ENCODE measurements around the gene FOS.
"Not testable (repeated sequence)": the region's sequence is repeated elsewhere in the genome, so short reads cannot be mapped to it uniquely, and the experiment has no call there.

Gene FOS

GRCh38 chr14:75298187-75298965 lies 19.7 kb downstream of the FOS start:
- no peaks in the 10 kb centered on the region for H3K27me3 ChIP-seq (ENCODE audit: insufficient read depth, low read length)
- no peak overlapping the region for H3K27ac ChIP-seq (ENCODE audit: low read depth, low read length)
- H3K4me3 ChIP-seq (ENCODE audit: low read length), result no peak overlapping the region
- no peaks in the 10 kb centered on the region for H3K9me3 ChIP-seq (ENCODE audit: insufficient read depth, low read depth, low read length)
- WGBS, result 93% methylated on average over 9 of the region's 9 CpGs
- peaks cover 9% of the 10 kb centered on the region for H3K4me1 ChIP-seq (ENCODE audit: insufficient read depth, low read length)
- H3K36me3 ChIP-seq (ENCODE audit: insufficient read depth, low read length), result no peaks in the 10 kb centered on the region
- no peak overlapping the region for H3K9ac ChIP-seq (ENCODE audit: low read depth, low read length)

DNA sequence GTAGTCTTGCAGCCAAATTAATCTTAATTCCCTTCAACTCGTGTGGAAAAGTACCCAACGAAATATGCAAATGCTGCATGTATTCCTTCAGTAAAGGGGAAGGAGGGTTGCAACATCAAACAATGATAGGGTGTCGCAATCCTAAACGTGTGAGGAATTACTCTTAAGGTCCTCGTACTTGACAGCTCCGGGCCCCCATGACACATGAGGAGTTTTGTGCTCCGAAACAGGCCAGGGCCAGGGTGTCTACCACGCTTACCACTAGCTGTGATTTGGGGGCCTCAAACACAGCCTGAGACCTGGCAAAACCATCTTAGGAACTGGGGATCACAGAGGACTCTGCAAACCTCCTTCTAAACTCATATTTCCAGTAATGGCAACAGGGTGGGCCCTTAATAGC lies 20.4 kb downstream of the FOS start:
- H3K4me1 ChIP-seq (ENCODE audit: insufficient read depth, low read length), result peaks cover 9% of the 10 kb centered on the region
- no peaks in the 10 kb centered on the region for H3K36me3 ChIP-seq (ENCODE audit: insufficient read depth, low read length)
- no peak overlapping the region for H3K4me3 ChIP-seq (ENCODE audit: low read length)
- no peaks in the 10 kb centered on the region for H3K27me3 ChIP-seq (ENCODE audit: insufficient read depth, low read length)
- no peaks in the 10 kb centered on the region for H3K9me3 ChIP-seq (ENCODE audit: insufficient read depth, low read depth, low read length)
- WGBS, result 86% methylated on average over 8 of the region's 8 CpGs
- H3K27ac ChIP-seq (ENCODE audit: low read depth, low read length), result no peak overlapping the region
- no peak overlapping the region for H3K9ac ChIP-seq (ENCODE audit: low read depth, low read length)

DNA sequence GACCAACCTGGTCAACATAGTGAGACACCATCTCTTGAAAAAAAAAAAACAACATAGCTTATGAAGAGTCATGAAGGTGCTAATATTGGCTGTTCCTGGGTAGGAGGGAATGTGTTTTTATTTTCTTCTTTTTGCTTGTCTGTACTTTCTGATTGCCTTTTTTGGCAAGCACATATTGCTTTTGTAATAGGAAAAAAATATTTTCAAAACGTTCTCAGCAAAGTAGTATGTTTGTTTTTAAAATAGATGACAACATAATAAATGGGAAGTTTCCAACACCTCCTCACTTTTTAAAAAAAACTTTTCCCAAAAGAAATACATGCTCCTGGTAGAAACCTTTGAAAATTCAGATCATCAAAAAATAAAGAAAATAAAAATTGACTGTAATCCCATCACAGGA lies 20.9 kb downstream of the FOS start:
- Histone ChIP-seq H3K9ac (ENCODE audit: low read depth, low read length) (no peak overlapping the region), H3K27ac (ENCODE audit: low read depth, low read length) (no peak overlapping the region), H3K36me3 (ENCODE audit: insufficient read depth, low read length) (no peaks in the 10 kb centered on the region), H3K4me1 (ENCODE audit: insufficient read depth, low read length) (peaks cover 9% of the 10 kb centered on the region), H3K9me3 (ENCODE audit: insufficient read depth, low read depth, low read length) (no peaks in the 10 kb centered on the region), H3K27me3 (ENCODE audit: insufficient read depth, low read length) (no peaks in the 10 kb centered on the region), H3K4me3 (ENCODE audit: low read length) (no peak overlapping the region)
- WGBS, result no CpG with 5 or more reads among the region's 1 CpG

- no peak overlapping the region for H3K9ac ChIP-seq (ENCODE audit: low read depth, low read length)
- H3K9me3 ChIP-seq (ENCODE audit: insufficient read depth, low read depth, low read length), result no peaks in the 10 kb centered on the region
- no peak overlapping the region for H3K4me3 ChIP-seq (ENCODE audit: low read length)
- H3K27ac ChIP-seq (ENCODE audit: low read depth, low read length), result no peak overlapping the region
- H3K4me1 ChIP-seq (ENCODE audit: insufficient read depth, low read length), result no peaks in the 10 kb centered on the region
- no peaks in the 10 kb centered on the region for H3K36me3 ChIP-seq (ENCODE audit: insufficient read depth, low read length)
- no peaks in the 10 kb centered on the region for H3K27me3 ChIP-seq (ENCODE audit: insufficient read depth, low read length)
- 92% methylated on average over 9 of the region's 9 CpGs for WGBS
Measured at GRCh38 chr14:75301666-75302325, 23.2 kb downstream of the FOS start.

DNA sequence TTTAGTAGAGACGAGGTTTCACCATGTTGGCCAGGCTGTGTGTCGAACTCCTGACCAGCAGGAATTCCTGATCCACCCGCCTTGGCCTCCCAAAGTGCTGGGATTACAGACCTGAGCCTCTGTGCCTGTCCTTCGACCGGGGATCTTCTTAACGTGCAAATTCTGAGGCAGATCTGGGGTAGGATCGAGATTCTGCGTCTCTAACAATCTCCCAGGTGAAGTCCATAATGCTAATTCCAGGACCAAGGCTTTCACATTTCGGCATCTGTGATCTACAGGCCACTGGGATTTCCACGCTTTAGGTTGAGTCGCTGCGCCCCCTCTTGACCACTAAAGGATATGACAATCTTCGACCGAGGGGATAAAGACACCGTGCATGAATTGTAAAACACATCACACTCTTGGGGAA lies 24.8 kb downstream of the FOS start:
- Histone ChIP-seq H3K9ac (ENCODE audit: low read depth, low read length) (no peak overlapping the region), H3K27ac (ENCODE audit: low read depth, low read length) (no peak overlapping the region), H3K36me3 (ENCODE audit: insufficient read depth, low read length) (no peaks in the 10 kb centered on the region), H3K27me3 (ENCODE audit: insufficient read depth, low read length) (no peaks in the 10 kb centered on the region), H3K4me1 (ENCODE audit: insufficient read depth, low read length) (0 out of 2 replicates have a peak, but pooled peaks cover 3% of the 10 kb centered on the region), H3K4me3 (ENCODE audit: low read length) (no peak overlapping the region), H3K9me3 (ENCODE audit: insufficient read depth, low read depth, low read length) (no peaks in the 10 kb centered on the region)
- 22% methylated on average over 15 of the region's 15 CpGs for WGBS

DNA sequence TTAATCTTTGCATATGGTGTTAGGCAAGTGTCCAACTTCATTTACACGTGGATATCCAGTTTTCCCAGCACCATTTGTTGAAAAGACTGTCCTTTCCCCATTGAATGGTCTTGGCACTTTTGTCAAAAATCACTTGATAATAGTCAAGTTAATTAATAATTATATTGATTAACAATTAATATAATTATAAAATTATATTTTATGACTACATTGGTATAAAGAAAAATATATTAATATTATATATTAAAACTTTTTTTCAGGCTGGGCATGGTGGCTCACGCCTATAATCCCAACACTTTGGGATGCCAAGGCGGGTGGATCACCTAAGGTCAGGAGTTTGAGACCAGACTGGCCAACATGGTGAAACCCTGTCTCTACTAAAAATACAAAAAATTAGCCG lies 27.8 kb downstream of the FOS start:
- H3K27me3 ChIP-seq (ENCODE audit: insufficient read depth, low read length); H3K9me3 ChIP-seq (ENCODE audit: insufficient read depth, low read depth, low read length); H3K4me3 ChIP-seq (ENCODE audit: low read length); H3K36me3 ChIP-seq (ENCODE audit: insufficient read depth, low read length); H3K27ac ChIP-seq (ENCODE audit: low read depth, low read length); H3K9ac ChIP-seq (ENCODE audit: low read depth, low read length); H3K4me1 ChIP-seq (ENCODE audit: insufficient read depth, low read length): not testable (repeated sequence)
- WGBS, result 88% methylated on average over 4 of the region's 4 CpGs

- WGBS, result 65% methylated on average over 9 of the region's 9 CpGs
- Histone ChIP-seq H3K9ac (ENCODE audit: low read depth, low read length) (no peak overlapping the region), H3K27ac (ENCODE audit: low read depth, low read length) (no peak overlapping the region)
Measured at GRCh38 chr14:75306927-75307699, 28.5 kb downstream of the FOS start.

DNA sequence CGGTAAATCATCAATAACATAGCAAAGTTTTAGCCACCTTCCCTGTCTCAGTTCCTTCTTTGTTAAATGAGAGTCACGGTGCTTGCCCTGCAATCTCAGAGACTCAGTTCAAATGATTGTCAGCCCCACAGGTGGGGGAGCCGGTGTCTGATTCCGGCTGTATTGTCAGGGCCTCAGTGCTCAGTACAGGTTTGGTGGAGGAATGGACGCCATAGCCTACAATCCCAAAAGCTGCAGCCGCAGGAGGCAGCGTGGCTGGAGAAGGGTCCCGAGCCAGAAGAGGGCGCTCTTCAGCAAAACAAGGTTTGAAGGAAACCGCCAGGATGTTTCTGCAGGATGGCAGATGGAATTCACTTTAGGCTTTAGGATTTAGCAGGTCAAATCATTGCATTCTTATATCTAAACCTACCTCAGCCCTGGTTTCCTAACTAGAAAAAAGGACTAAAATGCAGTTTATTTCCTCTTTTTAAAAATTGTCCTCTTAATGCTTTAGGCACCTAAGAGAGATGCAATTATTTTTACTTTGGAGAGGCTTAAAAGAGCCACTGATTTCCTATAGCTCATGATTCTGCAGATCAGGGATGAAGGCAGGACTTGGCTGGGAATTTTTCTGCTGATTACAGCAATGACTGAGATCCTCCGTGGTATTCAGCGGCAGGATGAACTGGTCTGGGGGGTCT lies 29.2 kb downstream of the FOS start:
- peaks cover 8% of the 10 kb centered on the region; the same call in 1 of the 2 replicates for H3K4me1 ChIP-seq (ENCODE audit: insufficient read depth, low read length)
- 28% methylated on average over 12 of the region's 12 CpGs for WGBS
- H3K27ac ChIP-seq (ENCODE audit: low read depth, low read length), result no peak overlapping the region
- no peaks in the 10 kb centered on the region for H3K9me3 ChIP-seq (ENCODE audit: insufficient read depth, low read depth, low read length)
- no peak overlapping the region for H3K4me3 ChIP-seq (ENCODE audit: low read length)
- no peak overlapping the region for H3K9ac ChIP-seq (ENCODE audit: low read depth, low read length)
- no peaks in the 10 kb centered on the region for H3K36me3 ChIP-seq (ENCODE audit: insufficient read depth, low read length)
- no peaks in the 10 kb centered on the region for H3K27me3 ChIP-seq (ENCODE audit: insufficient read depth, low read length)

More at GRCh38 chr14:75306927-75307699, 28.5 kb downstream of the FOS start:
- H3K9me3 ChIP-seq (ENCODE audit: insufficient read depth, low read depth, low read length), result no peaks in the 10 kb centered on the region
- peaks cover 8% of the 10 kb centered on the region; the same call in 1 of the 2 replicates for H3K4me1 ChIP-seq (ENCODE audit: insufficient read depth, low read length)
- H3K4me3 ChIP-seq (ENCODE audit: low read length), result no peak overlapping the region
- H3K27me3 ChIP-seq (ENCODE audit: insufficient read depth, low read length), result no peaks in the 10 kb centered on the region
- no peaks in the 10 kb centered on the region for H3K36me3 ChIP-seq (ENCODE audit: insufficient read depth, low read length)

- not testable (repeated sequence) for H3K27me3 ChIP-seq (ENCODE audit: insufficient read depth, low read length); H3K9ac ChIP-seq (ENCODE audit: low read depth, low read length); H3K9me3 ChIP-seq (ENCODE audit: insufficient read depth, low read depth, low read length); H3K27ac ChIP-seq (ENCODE audit: low read depth, low read length); H3K36me3 ChIP-seq (ENCODE audit: insufficient read depth, low read length); H3K4me3 ChIP-seq (ENCODE audit: low read length); H3K4me1 ChIP-seq (ENCODE audit: insufficient read depth, low read length)
- WGBS, result 68% methylated on average over 7 of the region's 7 CpGs
Measured at GRCh38 chr14:75308991-75309390, 30.4 kb downstream of the FOS start.

GRCh38 chr14:75309561-75309960 lies 30.9 kb downstream of the FOS start:
- not testable (repeated sequence) for H3K9ac ChIP-seq (ENCODE audit: low read depth, low read length); H3K27me3 ChIP-seq (ENCODE audit: insufficient read depth, low read length); H3K4me1 ChIP-seq (ENCODE audit: insufficient read depth, low read length); H3K4me3 ChIP-seq (ENCODE audit: low read length); H3K27ac ChIP-seq (ENCODE audit: low read depth, low read length); H3K9me3 ChIP-seq (ENCODE audit: insufficient read depth, low read depth, low read length); H3K36me3 ChIP-seq (ENCODE audit: insufficient read depth, low read length)
- 95% methylated on average over 14 of the region's 14 CpGs for WGBS
